Liver (tissue), 9 donors: ENCODE data around the gene CDH15. TPM values are rescaled to one million over a fixed set of nuclear protein-coding genes. Genes with fewer than 3 reads are reported as not detected.

ENCODE experiments used
- DNase-seq: peaks from one replicate; pipeline ENCODE4 v3.0.0-alpha.2; 2017; ENCODE audit warnings: low spot score
- H3K27ac ChIP-seq, 2 donors: one replicate each; pipeline ENCODE4 v1.7.0; 2013; ENCODE audit warnings: inconsistent platforms in 2 of 2, low read length in 2 of 2, control low read depth in 1 of 2, low read depth in 1 of 2, mild to moderate bottlenecking in 1 of 2
- H3K27me3 ChIP-seq, 4 donors: one replicate each; pipeline versions ENCODE4 v1.6.1 to v1.7.0; 2013; ENCODE audit warnings: low read length in 3 of 4, inconsistent platforms in 1 of 4, mild to moderate bottlenecking in 1 of 4, moderate library complexity in 1 of 4; ENCODE audit not compliant: control insufficient read depth in 4 of 4, insufficient read depth in 4 of 4
- H3K36me3 ChIP-seq, 4 donors: one replicate each; pipeline versions ENCODE4 v1.6.1 to v1.7.0; 2013; ENCODE audit warnings: low read length in 3 of 4, mild to moderate bottlenecking in 3 of 4, low read depth in 1 of 4, moderate library complexity in 1 of 4; ENCODE audit not compliant: control insufficient read depth in 4 of 4, insufficient read depth in 3 of 4
- H3K4me1 ChIP-seq, 4 donors: one replicate each; pipeline versions ENCODE4 v1.6.1 to v1.7.0; 2013; ENCODE audit warnings: low read length in 3 of 4, mild to moderate bottlenecking in 3 of 4, moderate library complexity in 1 of 4; ENCODE audit not compliant: control insufficient read depth in 4 of 4, insufficient read depth in 4 of 4
- H3K4me3 ChIP-seq, 3 donors: one replicate each; pipeline versions ENCODE4 v1.6.1 to v1.7.0; 2013; ENCODE audit warnings: low read length in 3 of 3, control low read depth in 1 of 3, low read depth in 1 of 3, mild to moderate bottlenecking in 1 of 3
- H3K9ac ChIP-seq, 2 donors: one replicate each; pipeline ENCODE4 v1.7.0; 2013; ENCODE audit warnings: low read length in 2 of 2, mild to moderate bottlenecking in 2 of 2, moderate library complexity in 2 of 2, control low read depth in 1 of 2, low read depth in 1 of 2
- H3K9me3 ChIP-seq, 4 donors: one replicate each; pipeline versions ENCODE4 v1.6.1 to v1.7.0; 2013; ENCODE audit warnings: low read length in 3 of 4; ENCODE audit not compliant: control insufficient read depth in 4 of 4
- ATF3 ChIP-seq: IDR thresholded peaks from 2 replicates; pipeline ENCODE4 v1.6.1; 2016; ENCODE audit warnings: antibody characterized with exemption
- CTCF ChIP-seq: fragments of 150-350 bp; IDR thresholded peaks from 2 replicates; pipeline ENCODE4 v1.5.1; 2017; ENCODE audit warnings: improper control_type of control experiment, low read depth, low read length; ENCODE audit not compliant: missing input control
- EGR1 ChIP-seq, 2 donors: IDR thresholded peaks; 2 replicates each; pipeline ENCODE4 v1.6.1; 2016 to 2018; ENCODE audit warnings: antibody characterized with exemption in 2 of 2, low read depth in 2 of 2
- FOXA1 ChIP-seq: IDR thresholded peaks from 2 replicates; pipeline ENCODE4 v1.6.1; 2016; ENCODE audit warnings: antibody characterized with exemption
- FOXA2 ChIP-seq: IDR thresholded peaks from 2 replicates; pipeline ENCODE4 v1.6.1; 2016; ENCODE audit warnings: antibody characterized with exemption
- GABPA ChIP-seq, 2 donors: IDR thresholded peaks in 1 of 2; conservative IDR thresholded peaks in 1 of 2; 2 replicates each; pipeline ENCODE4 v1.6.1; 2016; ENCODE audit warnings: antibody characterized with exemption in 2 of 2, mild to moderate bottlenecking in 1 of 2, moderate library complexity in 1 of 2
- HNF4A ChIP-seq, 2 donors: conservative IDR thresholded peaks; 2 replicates each; pipeline ENCODE4 v1.6.1; 2016; ENCODE audit warnings: antibody characterized with exemption in 2 of 2, mild to moderate bottlenecking in 2 of 2
- HNF4G ChIP-seq: IDR thresholded peaks from 2 replicates; pipeline ENCODE4 v1.6.1; 2016; ENCODE audit warnings: antibody characterized with exemption
- JUND ChIP-seq, 2 donors: IDR thresholded peaks; 2 replicates each; pipeline ENCODE4 v1.6.1; 2016; ENCODE audit warnings: antibody characterized with exemption in 2 of 2
- MAX ChIP-seq: IDR thresholded peaks from 2 replicates; pipeline ENCODE4 v1.6.1; 2016; ENCODE audit warnings: antibody characterized with exemption
- NR2F2 ChIP-seq: IDR thresholded peaks from 2 replicates; pipeline ENCODE4 v1.6.1; 2016; ENCODE audit warnings: antibody characterized with exemption
- RAD21 ChIP-seq, 2 donors: IDR thresholded peaks; 2 replicates each; pipeline ENCODE4 v1.6.1; 2016; ENCODE audit warnings: antibody characterized with exemption in 2 of 2, mild to moderate bottlenecking in 2 of 2
- REST ChIP-seq: IDR thresholded peaks from 2 replicates; pipeline ENCODE4 v1.6.1; 2016; ENCODE audit warnings: antibody characterized with exemption, mild to moderate bottlenecking
- RXRA ChIP-seq, 2 donors: IDR thresholded peaks; 2 replicates each; pipeline ENCODE4 v1.6.1; 2017 to 2018; ENCODE audit warnings: antibody characterized with exemption in 2 of 2, mild to moderate bottlenecking in 1 of 2
- SP1 ChIP-seq: IDR thresholded peaks from 2 replicates; pipeline ENCODE4 v1.6.1; 2018; ENCODE audit warnings: antibody characterized with exemption, mild to moderate bottlenecking
- TAF1 ChIP-seq: conservative IDR thresholded peaks from 2 replicates; pipeline ENCODE4 v1.6.1; 2016; ENCODE audit warnings: antibody characterized with exemption, mild to moderate bottlenecking
- YY1 ChIP-seq: IDR thresholded peaks from 2 replicates; pipeline ENCODE4 v1.6.1; 2016; ENCODE audit warnings: antibody characterized with exemption, mild to moderate bottlenecking
- ZBTB33 ChIP-seq: IDR thresholded peaks from 2 replicates; pipeline ENCODE4 v1.6.1; 2016; ENCODE audit warnings: antibody characterized with exemption
- WGBS: extraction: QIAGEN DNeasy Blood & Tissue Kit; methylation state at CpG from one replicate; pipeline ENCODE4 v1.1.7; 2013; 5-methylcytosine and 5-hydroxymethylcytosine counted together
- polyA plus RNA-seq, 2 donors: library from polyadenylated mRNA; stranded (reverse) in 1 of 2; unstranded in 1 of 2; fragments of 200-250 nt in 1 of 2; fragments of >200 nt in 1 of 2; fragmentation: Nextera tagmentation in 1 of 2; extraction: Ambion mirVana in 1 of 2; gene quantifications; one replicate each; pipeline versions ENCODE4 v1.2.1 to v1.2.3, GENCODE V29; 2013 to 2015
- total RNA-seq, 2 donors: library from RNA; depleted of rRNA; stranded (reverse); fragments of >200 nt; gene quantifications; one replicate each; pipeline ENCODE4 v1.2.3, GENCODE V29; 2014
- donor health status: healthy.
- donor health status: healthy.
- donor health status: healthy.
- donor health status: healthy.
- donor health status: healthy.

CDH15 gene
- total and polyA plus RNA-seq, 4 donors = 0.12 TPM; not detected in 3

GRCh38 chr16:89147085-89147817 lies 24.3 kb upstream of the CDH15 start:
- DNase-seq = no peak
- 89% methylated on average over 11 of the region's 11 CpGs for WGBS
- peaks cover 7 to 42% (median 18%) of the 10 kb centered on the region in 4 donors for H3K36me3 ChIP-seq

DNA sequence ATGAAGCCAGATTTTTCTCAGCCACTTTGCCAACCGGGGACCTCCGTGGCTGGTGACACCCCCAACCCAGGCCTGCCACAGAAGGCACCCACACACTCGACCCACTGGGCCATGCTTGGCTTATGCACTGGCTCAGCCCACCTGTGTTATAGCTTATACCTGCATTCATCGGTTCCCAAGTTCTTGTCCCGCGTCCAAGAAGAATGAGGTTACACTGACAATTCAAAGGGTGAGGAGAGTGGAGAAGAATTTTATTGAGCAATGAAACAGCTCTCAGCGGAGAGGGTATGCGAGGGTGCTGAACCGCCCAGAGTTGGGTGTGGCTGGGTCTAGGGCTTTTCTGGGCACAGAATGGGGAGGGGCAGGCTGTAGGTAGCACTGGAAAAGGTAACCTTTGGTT lies 22.2 kb upstream of the CDH15 start:
- no peak for DNase-seq
- no peak overlapping the region for H3K4me3 ChIP-seq
- H3K9ac ChIP-seq = no peak overlapping the region
- H3K27ac ChIP-seq = no peak overlapping the region
- H3K4me1 ChIP-seq = no peaks in the 10 kb centered on the region
- H3K9me3 ChIP-seq = peaks cover 0 to 11% (median 5%) of the 10 kb centered on the region in 4 donors
- H3K36me3 ChIP-seq = peaks cover 9 to 41% (median 18%) of the 10 kb centered on the region in 4 donors
- 97% methylated on average over 9 of the region's 9 CpGs for WGBS
- H3K27me3 ChIP-seq = no peaks in the 10 kb centered on the region
- TF ChIP-seq JUND (IDR thresholded peaks at IDR 0.05) (no peak), ZBTB33 (no peak), CTCF (no peak), FOXA2 (no peak), REST (no peak), SP1 (no peak), GABPA (IDR thresholded peaks at IDR 0.05 in 1 of 2, conservative IDR thresholded peaks at IDR 0.05 in 1 of 2) (no peak), FOXA1 (no peak)

More at GRCh38 chr16:89147085-89147817, 24.3 kb upstream of the CDH15 start:
- no peak overlapping the region for H3K4me3 ChIP-seq
- no peaks in the 10 kb centered on the region for H3K4me1 ChIP-seq
- TF ChIP-seq ATF3 (no peak), TAF1 (no peak), GABPA (IDR thresholded peaks at IDR 0.05 in 1 of 2, conservative IDR thresholded peaks at IDR 0.05 in 1 of 2) (no peak), HNF4G (no peak), FOXA2 (no peak), SP1 (no peak), HNF4A (conservative IDR thresholded peaks at IDR 0.05) (no peak), RAD21 (IDR thresholded peaks at IDR 0.05) (no peak), NR2F2 (no peak), YY1 (no peak), REST (no peak), MAX (no peak), EGR1 (IDR thresholded peaks at IDR 0.05; ENCODE audit: low read depth in 2 of 2) (no peak), FOXA1 (no peak), RXRA (IDR thresholded peaks at IDR 0.05) (no peak)
- H3K27ac ChIP-seq = no peak overlapping the region
- no peaks in the 10 kb centered on the region for H3K27me3 ChIP-seq
- no peak overlapping the region for H3K9ac ChIP-seq
- H3K9me3 ChIP-seq = peaks cover 0 to 11% (median 5%) of the 10 kb centered on the region in 4 donors
